Activated CD4-positive, alpha-beta T cell treated with anti-CD3 and anti-CD28 coated beads for 1 hour (primary cell): ENCODE data around the gene LAMB2.

Source experiments
- DNase-seq: peaks from one replicate; pipeline ENCODE4 v3.0.0-alpha.2; 2020

Gene LAMB2

GRCh38 chr3:49132437-49133225, at the start of gene LAMB2:
TSS of gene LAMB2 (minus strand) at chr3:49133050. CDS start at chr3:49132867, 183 bp downstream.
- DNase-seq = no peak

GRCh38 chr3:49181351-49181750, 48.5 kb upstream of the LAMB2 start:
- DNase-seq = no peak

- no peak for DNase-seq
These were observed 47.3 kb upstream of the LAMB2 start for GRCh38 chr3:49180116-49180515.

GRCh38 chr3:49177073-49177472, 44.2 kb upstream of the LAMB2 start:
- DNase-seq = no peak

- DNase-seq = no peak
These were observed 42.7 kb upstream of the LAMB2 start for GRCh38 chr3:49175530-49175929.

GRCh38 chr3:49174397-49174985, 41.6 kb upstream of the LAMB2 start:
- DNase-seq = no peak

GRCh38 chr3:49173792-49174170, 40.9 kb upstream of the LAMB2 start:
- DNase-seq = no peak

GRCh38 chr3:49173116-49173791, 40.4 kb upstream of the LAMB2 start:
- DNase-seq = no peak

- DNase-seq = no peak
These were observed 39.7 kb upstream of the LAMB2 start for GRCh38 chr3:49172551-49173041.

- DNase-seq = no peak
These were observed 39.1 kb upstream of the LAMB2 start for GRCh38 chr3:49171775-49172500.

- peak; percentile 66 for DNase-seq
These were observed 38.4 kb upstream of the LAMB2 start, which contains the start of gene KLHDC8B for GRCh38 chr3:49171119-49171774. TSS of gene KLHDC8B (plus strand) at chr3:49171598. CDS start at chr3:49172770, 1,172 bp downstream.

- no peak for DNase-seq
These were observed 37.9 kb upstream of the LAMB2 start for GRCh38 chr3:49170744-49171118.

GRCh38 chr3:49166752-49167556, 34.1 kb upstream of the LAMB2 start:
- DNase-seq = no peak

- DNase-seq = peak; percentile 62
These were observed 33.2 kb upstream of the LAMB2 start, which contains the start of gene CCDC71 for GRCh38 chr3:49165771-49166751. TSS of gene CCDC71 (minus strand) at chr3:49166331. CDS start at chr3:49164208, 2,123 bp downstream.

GRCh38 chr3:49164983-49165720, 32.3 kb upstream of the LAMB2 start:
- no peak for DNase-seq

GRCh38 chr3:49163609-49164008, 30.8 kb upstream of the LAMB2 start:
- DNase-seq = no peak

- DNase-seq = no peak
These were observed 30.0 kb upstream of the LAMB2 start for GRCh38 chr3:49162751-49163419.

- DNase-seq = no peak
These were observed 29.1 kb upstream of the LAMB2 start for GRCh38 chr3:49161808-49162530.
